ENCODE results near the gene SYTL2. TPM values are rescaled to one million over a fixed set of nuclear protein-coding genes. Genes with fewer than 3 reads are reported as not detected.

Gene SYTL2
- total RNA-seq, 4 donors from 2014 or later: 14.3 to 27.7 (median 20.9) TPM

- TF ChIP-seq, protein P1, sequence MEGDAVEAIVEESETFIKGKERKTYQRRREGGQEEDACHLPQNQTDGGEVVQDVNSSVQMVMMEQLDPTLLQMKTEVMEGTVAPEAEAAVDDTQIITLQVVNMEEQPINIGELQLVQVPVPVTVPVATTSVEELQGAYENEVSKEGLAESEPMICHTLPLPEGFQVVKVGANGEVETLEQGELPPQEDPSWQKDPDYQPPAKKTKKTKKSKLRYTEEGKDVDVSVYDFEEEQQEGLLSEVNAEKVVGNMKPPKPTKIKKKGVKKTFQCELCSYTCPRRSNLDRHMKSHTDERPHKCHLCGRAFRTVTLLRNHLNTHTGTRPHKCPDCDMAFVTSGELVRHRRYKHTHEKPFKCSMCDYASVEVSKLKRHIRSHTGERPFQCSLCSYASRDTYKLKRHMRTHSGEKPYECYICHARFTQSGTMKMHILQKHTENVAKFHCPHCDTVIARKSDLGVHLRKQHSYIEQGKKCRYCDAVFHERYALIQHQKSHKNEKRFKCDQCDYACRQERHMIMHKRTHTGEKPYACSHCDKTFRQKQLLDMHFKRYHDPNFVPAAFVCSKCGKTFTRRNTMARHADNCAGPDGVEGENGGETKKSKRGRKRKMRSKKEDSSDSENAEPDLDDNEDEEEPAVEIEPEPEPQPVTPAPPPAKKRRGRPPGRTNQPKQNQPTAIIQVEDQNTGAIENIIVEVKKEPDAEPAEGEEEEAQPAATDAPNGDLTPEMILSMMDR (IDR thresholded peaks at IDR 0.05; ENCODE audit: low read depth): no peak
Measured at GRCh38 chr11:85685820-85686459, 125.0 kb downstream of the SYTL2 start, which contains the start of gene CCDC89. TSS of gene CCDC89 (minus strand) at chr11:85686195. CDS start at chr11:85686130, 65 bp downstream.

- TF ChIP-seq, protein P1 (IDR thresholded peaks at IDR 0.05; ENCODE audit: low read depth): no peak
Measured at GRCh38 chr11:85685125-85685819, 125.7 kb downstream of the SYTL2 start.

DNA sequence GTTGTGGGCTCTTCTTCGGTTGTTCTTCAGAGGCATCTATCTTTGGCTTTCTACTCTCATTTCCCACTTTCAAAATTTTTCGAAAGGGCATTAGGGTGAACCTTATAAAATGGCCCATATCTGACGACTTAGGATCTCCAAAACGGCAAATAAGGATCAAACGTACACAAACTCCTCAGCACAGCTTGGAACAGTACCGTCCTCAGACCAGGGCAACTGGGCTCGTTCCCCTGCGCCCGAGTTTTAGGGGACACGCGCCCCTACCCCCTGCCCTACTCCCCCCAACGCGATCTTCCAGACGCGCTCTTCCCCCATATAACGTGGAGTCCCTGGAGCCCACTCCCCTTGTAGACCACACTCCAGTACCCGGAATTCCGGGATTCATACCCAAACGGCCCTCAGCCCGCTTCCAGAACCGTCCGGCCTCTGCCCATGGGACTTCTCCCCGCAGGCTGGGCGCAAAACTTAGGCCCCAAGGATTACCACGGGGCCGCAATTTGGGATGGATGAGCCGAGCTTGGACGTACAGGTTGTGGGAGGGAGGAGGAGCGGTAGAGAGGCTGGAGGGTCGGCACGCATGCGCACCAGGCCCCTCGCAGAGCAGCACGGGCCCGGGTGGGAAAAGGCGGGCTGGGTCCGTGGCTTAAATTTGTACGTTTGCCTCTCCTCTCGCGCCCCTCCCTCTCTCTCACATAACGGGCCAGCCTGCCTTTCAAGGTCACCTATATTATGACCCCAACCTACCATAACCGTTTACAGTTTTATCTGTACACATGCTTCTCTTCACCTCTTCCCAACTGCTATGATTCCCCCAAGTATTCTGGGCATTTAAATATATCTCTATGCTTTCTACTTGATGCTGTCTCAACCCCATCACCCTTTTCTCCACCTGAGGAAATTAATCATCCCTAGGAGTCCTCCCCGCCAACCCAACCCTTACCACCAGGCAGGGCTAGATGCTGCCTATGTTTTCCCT lies 128.3 kb downstream of the SYTL2 start:
- TF ChIP-seq, protein P1 (IDR thresholded peaks at IDR 0.05; ENCODE audit: low read depth): no peak

- TF ChIP-seq, protein P1 (IDR thresholded peaks at IDR 0.05; ENCODE audit: low read depth): no peak
Measured at GRCh38 chr11:85680897-85681296, 130.0 kb downstream of the SYTL2 start.

DNA sequence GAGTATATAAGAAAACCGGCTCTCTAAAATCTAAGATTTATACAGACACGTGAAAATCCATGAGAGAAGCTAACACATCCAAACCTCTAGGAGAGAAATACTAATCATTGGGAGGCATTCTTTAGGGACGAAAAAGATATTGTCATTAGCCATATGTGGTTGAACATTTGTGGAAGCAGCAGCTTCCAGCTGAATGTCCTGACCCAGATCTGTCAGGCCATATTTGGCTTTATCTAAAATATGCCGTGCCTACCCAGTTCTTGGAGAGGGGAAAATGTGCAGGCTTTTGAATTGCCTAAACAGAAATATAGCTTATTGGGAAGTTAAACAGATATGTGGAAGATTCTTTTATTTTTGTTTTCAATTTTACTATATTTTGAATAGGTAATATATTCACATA lies 131.4 kb downstream of the SYTL2 start:
- TF ChIP-seq, protein P1 (IDR thresholded peaks at IDR 0.05; ENCODE audit: low read depth): no peak

- TF ChIP-seq, protein P1 (IDR thresholded peaks at IDR 0.05; ENCODE audit: low read depth): no peak
Measured at GRCh38 chr11:85673393-85673792, 137.5 kb downstream of the SYTL2 start.

Data from subcutaneous adipose tissue (tissue), 4 donors.